HG03378 (cell line): ENCODE data around the gene OR5V1.
"Not testable (repeated sequence)": the region's sequence is repeated elsewhere in the genome, so short reads cannot be mapped to it uniquely, and the experiment has no call there.

Experiments used
- ATAC-seq: cut with Tn5 transposase; IDR thresholded peaks from one replicate; pipeline ENCODE4 v1.9.1; 2021; ENCODE audit warnings: mild to moderate bottlenecking, moderate library complexity; ENCODE audit not compliant: unreplicated experiment

The OR5V1 gene

DNA sequence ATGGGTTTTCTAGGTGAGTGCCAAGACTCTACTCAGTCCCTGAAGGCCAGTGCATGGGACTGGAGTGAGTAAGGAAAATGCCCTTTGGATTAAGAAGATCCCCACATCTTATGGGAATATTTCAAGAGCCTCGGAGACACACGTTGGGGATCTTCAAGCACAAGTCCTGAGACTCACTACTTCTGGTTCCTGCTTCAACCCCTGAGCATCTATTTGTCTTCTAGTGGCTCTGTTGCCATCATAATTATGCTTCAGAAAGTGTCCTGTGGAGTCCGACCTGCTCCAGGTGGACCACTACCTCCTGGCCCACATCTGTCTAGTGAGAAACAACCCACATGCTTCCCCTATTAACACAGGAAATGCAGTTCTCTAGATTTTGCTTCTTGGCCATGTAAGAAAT, at the start of gene OR5V1:
TSS of gene OR5V1 (minus strand) at position 101 of the 400 bp plus-strand sequence. CDS start 12,670 bp downstream, outside the sequence.
- no peak for ATAC-seq

- no peak for ATAC-seq
Measured at GRCh38 chr6:29414588-29414987, 45.9 kb upstream of the OR5V1 start, which contains the start of gene OR12D1. Gene OR12D1 (plus strand): TSS chr6:29414928.

DNA sequence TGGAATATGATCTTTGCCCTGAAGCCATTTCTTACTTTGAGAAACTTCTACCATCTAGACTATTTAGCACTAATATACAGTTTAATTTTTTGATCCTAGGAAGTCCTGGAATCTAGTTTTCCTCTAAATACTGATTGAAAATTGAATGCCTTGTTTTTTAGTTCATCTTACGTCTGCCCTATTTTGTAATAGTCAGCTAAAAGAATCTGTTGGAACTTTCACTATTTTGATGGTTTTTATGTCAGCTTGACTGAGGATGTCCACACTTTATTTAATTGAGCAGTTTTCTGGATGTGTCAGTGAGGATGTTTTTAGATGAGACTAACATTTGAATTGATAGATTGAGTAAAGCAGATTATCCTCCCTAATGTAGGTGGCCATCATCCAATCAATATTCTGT, 35.1 kb upstream of the OR5V1 start:
- ATAC-seq, result no peak

DNA sequence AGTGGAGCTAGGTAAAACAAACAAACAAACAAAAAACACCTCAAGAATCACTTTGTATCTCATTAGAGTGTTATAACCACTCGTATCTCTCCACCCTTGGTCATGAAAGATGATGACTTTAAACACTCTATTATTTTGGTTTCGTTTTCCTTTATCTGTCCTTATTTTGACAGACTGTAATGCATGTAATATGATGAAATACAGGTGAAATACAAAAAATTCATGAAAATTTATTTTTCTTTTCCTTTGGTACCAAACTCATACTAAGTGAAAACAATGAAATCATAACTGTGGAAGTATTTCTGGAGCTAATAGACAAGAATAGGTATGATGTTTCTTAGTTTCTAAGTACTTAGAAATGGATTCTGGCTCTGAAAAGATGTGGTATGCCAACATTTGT, 30.9 kb upstream of the OR5V1 start:
- ATAC-seq, result no peak

DNA sequence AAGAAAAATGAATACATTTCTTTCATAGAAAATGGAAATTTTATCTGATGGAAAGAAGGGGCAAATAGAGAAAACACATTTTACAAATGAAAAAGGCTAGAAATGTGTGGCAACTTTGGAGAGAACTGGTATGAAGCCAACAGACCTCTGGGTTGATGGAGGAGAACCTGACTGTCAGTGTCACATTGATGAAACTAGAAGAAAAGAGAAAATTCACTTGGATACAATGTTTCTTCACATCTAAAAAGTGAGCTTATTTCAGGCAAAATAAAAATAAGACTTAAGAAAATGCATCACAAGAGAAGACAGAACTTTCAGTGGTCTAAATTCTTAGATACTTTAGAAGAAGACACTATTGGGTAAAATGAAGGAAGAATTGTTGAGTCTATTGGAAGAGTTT, 26.7 kb upstream of the OR5V1 start, which contains the start of gene OR12D2:
TSS of gene OR12D2 (plus strand) at position 301 of the 400 bp plus-strand sequence. CDS start 1,069 bp downstream, outside the sequence.
- no peak for ATAC-seq

- ATAC-seq, result no peak
Measured at GRCh38 chr6:29388533-29388932, 19.9 kb upstream of the OR5V1 start.

GRCh38 chr6:29376003-29376402, 7.3 kb upstream of the OR5V1 start:
- no peak for ATAC-seq

GRCh38 chr6:29375191-29375590, 6.5 kb upstream of the OR5V1 start, which contains the start of gene OR12D3:
Gene OR12D3 (minus strand): TSS chr6:29375291. CDS start chr6:29375287, 4 bp downstream.
- no peak for ATAC-seq

DNA sequence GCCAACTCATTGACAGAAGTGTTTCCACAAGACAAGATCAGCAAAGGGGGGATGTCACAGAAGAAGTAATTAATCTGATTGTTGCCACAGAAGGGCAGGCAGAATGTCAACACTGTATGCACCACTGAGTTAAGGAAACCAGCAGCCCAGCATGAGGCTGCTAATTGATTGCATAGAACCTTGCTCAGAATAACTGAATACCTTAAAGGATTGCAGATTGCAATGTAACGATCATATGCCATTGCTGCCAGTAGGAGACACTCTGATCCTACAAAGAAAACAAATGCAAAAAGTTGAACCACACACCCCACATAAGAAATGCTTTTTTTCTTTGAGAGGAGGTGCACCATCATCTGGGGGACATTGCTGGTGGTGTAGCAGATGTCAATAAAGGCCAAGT, 13.1 kb downstream of the OR5V1 start:
- ATAC-seq, result no peak

GRCh38 chr6:29354980-29355379, 13.7 kb downstream of the OR5V1 start:
- no peak for ATAC-seq

GRCh38 chr6:29349348-29349747, 19.3 kb downstream of the OR5V1 start:
- not testable (repeated sequence) for ATAC-seq

DNA sequence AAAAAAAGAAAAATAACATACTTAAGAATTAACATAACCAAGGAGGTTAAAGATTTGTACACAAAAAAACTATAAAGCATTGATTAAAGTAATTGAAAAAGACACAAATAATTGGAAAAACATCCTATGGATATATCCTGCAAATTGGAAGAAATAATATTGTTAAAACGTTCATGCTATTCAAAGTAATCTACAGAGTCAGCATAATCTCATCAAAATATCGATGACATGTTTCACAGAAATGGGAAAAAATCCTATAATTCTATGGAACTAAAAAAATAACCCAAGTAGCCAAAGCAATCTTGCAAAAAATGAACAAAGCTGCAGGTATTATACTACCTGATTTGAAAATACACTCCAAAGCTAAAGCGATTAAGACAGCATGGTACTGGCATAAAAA, 23.3 kb downstream of the OR5V1 start:
- no peak for ATAC-seq

DNA sequence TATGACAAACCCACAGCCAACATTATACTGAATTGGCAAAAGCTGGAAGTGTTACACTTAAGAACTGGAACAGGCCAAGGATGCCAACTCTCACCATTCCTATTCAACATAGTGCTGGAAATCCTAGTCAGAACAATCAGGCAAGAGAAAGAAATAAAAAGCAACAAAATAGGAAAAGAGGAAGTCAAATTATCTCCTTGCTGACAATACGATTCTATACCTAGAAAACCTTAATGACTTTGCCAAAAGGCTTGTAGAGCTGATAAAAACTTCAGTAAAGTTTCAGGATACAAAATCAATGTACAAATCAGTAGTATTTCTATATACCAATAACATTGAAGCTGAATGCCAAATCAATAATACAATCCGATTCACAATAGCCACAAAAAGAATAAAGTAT, 32.4 kb downstream of the OR5V1 start:
- ATAC-seq, result no peak

DNA sequence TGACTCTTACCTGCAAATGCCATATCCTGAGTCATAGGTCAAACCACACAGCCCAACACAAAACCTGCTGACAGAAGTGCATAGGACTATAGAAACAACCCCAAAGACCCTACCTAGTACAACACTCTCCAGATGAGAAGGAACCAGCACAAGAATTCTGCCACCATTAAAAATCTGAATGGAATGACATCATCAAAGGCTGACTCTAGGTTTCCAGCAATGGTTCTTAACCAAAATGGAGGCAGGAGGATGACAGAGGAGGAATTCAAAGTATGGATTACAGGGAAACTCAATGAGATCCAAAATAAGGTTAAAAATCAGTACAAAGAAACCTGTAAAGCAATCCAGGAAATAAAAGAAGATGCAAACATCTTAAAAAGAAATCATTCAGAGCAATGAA, 36.0 kb downstream of the OR5V1 start:
- ATAC-seq, result no peak

- ATAC-seq, result no peak
Measured at GRCh38 chr6:29325777-29326176, 42.9 kb downstream of the OR5V1 start.

- ATAC-seq, result not testable (repeated sequence)
Measured at GRCh38 chr6:29323332-29323731, 45.3 kb downstream of the OR5V1 start.

- no peak for ATAC-seq
Measured at GRCh38 chr6:29319931-29320330, 48.7 kb downstream of the OR5V1 start.
